IPS-15b (cell line): ENCODE results near the gene GRM8.

ENCODE experiments used
- H3K27me3 ChIP-seq: one replicate; pipeline ENCODE4 v1.6.1; 2013; ENCODE audit warnings: low read length; ENCODE audit not compliant: control insufficient read depth, insufficient read depth
- H3K36me3 ChIP-seq: one replicate; pipeline ENCODE4 v1.6.1; 2013; ENCODE audit warnings: low read length; ENCODE audit not compliant: control insufficient read depth, insufficient read depth
- H3K4me1 ChIP-seq: one replicate; pipeline ENCODE4 v1.6.1; 2013; ENCODE audit warnings: mild to moderate bottlenecking, low read length; ENCODE audit not compliant: control insufficient read depth, insufficient read depth
- H3K4me3 ChIP-seq: one replicate; pipeline ENCODE4 v1.5.1; 2013; ENCODE audit warnings: low read depth, low read length
- H3K9ac ChIP-seq: one replicate; pipeline ENCODE4 v1.6.1; 2013; ENCODE audit warnings: low read depth, mild to moderate bottlenecking, low read length
- H3K9me3 ChIP-seq: one replicate; pipeline ENCODE4 v1.6.1; 2013; ENCODE audit warnings: mild to moderate bottlenecking, low read length; ENCODE audit not compliant: control insufficient read depth, insufficient read depth

The GRM8 gene

GRCh38 chr7:127135871-127136485 lies 116.8 kb downstream of the GRM8 start:
- Histone ChIP-seq H3K36me3 (no peaks in the 10 kb centered on the region), H3K9me3 (no peaks in the 10 kb centered on the region), H3K4me1 (no peaks in the 10 kb centered on the region), H3K4me3 (no peak overlapping the region), H3K9ac (no peak overlapping the region), H3K27me3 (no peaks in the 10 kb centered on the region)

GRCh38 chr7:127123220-127123619 lies 129.5 kb downstream of the GRM8 start:
- H3K4me3 ChIP-seq, result no peak overlapping the region
- H3K9ac ChIP-seq, result no peak overlapping the region
- H3K4me1 ChIP-seq, result no peaks in the 10 kb centered on the region
- H3K9me3 ChIP-seq, result no peaks in the 10 kb centered on the region
- H3K27me3 ChIP-seq, result no peaks in the 10 kb centered on the region
- no peaks in the 10 kb centered on the region for H3K36me3 ChIP-seq

- Histone ChIP-seq H3K4me1 (peaks cover 2% of the 10 kb centered on the region), H3K4me3 (no peak overlapping the region), H3K36me3 (no peaks in the 10 kb centered on the region), H3K9me3 (no peaks in the 10 kb centered on the region), H3K27me3 (no peaks in the 10 kb centered on the region), H3K9ac (no peak overlapping the region)
Measured at GRCh38 chr7:127119517-127119916, 133.2 kb downstream of the GRM8 start.

GRCh38 chr7:127114742-127115265 lies 137.9 kb downstream of the GRM8 start:
- Histone ChIP-seq H3K4me1 (peaks cover 3% of the 10 kb centered on the region), H3K36me3 (no peaks in the 10 kb centered on the region), H3K4me3 (no peak overlapping the region), H3K9me3 (no peaks in the 10 kb centered on the region), H3K27me3 (no peaks in the 10 kb centered on the region), H3K9ac (no peak overlapping the region)

GRCh38 chr7:127107601-127108007 lies 145.1 kb downstream of the GRM8 start:
- Histone ChIP-seq H3K9me3 (no peaks in the 10 kb centered on the region), H3K36me3 (no peaks in the 10 kb centered on the region), H3K4me3 (no peak overlapping the region), H3K4me1 (no peaks in the 10 kb centered on the region), H3K9ac (no peak overlapping the region), H3K27me3 (no peaks in the 10 kb centered on the region)

GRCh38 chr7:127093340-127093739 lies 159.4 kb downstream of the GRM8 start:
- H3K36me3 ChIP-seq, result no peaks in the 10 kb centered on the region
- no peaks in the 10 kb centered on the region for H3K9me3 ChIP-seq
- no peaks in the 10 kb centered on the region for H3K27me3 ChIP-seq
- H3K4me1 ChIP-seq, result no peaks in the 10 kb centered on the region
- H3K4me3 ChIP-seq, result no peak overlapping the region
- H3K9ac ChIP-seq, result no peak overlapping the region

GRCh38 chr7:127091620-127092019 lies 161.1 kb downstream of the GRM8 start:
- Histone ChIP-seq H3K9me3 (no peaks in the 10 kb centered on the region), H3K27me3 (no peaks in the 10 kb centered on the region), H3K4me3 (no peak overlapping the region), H3K9ac (no peak overlapping the region), H3K36me3 (no peaks in the 10 kb centered on the region), H3K4me1 (no peaks in the 10 kb centered on the region)

- H3K9ac ChIP-seq, result no peak overlapping the region
- no peaks in the 10 kb centered on the region for H3K27me3 ChIP-seq
- H3K9me3 ChIP-seq, result no peaks in the 10 kb centered on the region
- H3K4me1 ChIP-seq, result no peaks in the 10 kb centered on the region
- no peaks in the 10 kb centered on the region for H3K36me3 ChIP-seq
- H3K4me3 ChIP-seq, result no peak overlapping the region
Measured at GRCh38 chr7:127089146-127089545, 163.6 kb downstream of the GRM8 start.

- Histone ChIP-seq H3K9ac (no peak overlapping the region), H3K9me3 (no peaks in the 10 kb centered on the region), H3K4me1 (no peaks in the 10 kb centered on the region), H3K27me3 (no peaks in the 10 kb centered on the region), H3K4me3 (no peak overlapping the region), H3K36me3 (no peaks in the 10 kb centered on the region)
Measured at GRCh38 chr7:127081539-127081938, 171.2 kb downstream of the GRM8 start.

- no peaks in the 10 kb centered on the region for H3K27me3 ChIP-seq
- no peaks in the 10 kb centered on the region for H3K9me3 ChIP-seq
- H3K4me1 ChIP-seq, result no peaks in the 10 kb centered on the region
- no peak overlapping the region for H3K9ac ChIP-seq
- H3K36me3 ChIP-seq, result no peaks in the 10 kb centered on the region
- H3K4me3 ChIP-seq, result no peak overlapping the region
Measured at GRCh38 chr7:127080576-127080975, 172.2 kb downstream of the GRM8 start.

GRCh38 chr7:127066974-127067373 lies 185.8 kb downstream of the GRM8 start:
- Histone ChIP-seq H3K4me1 (no peaks in the 10 kb centered on the region), H3K4me3 (no peak overlapping the region), H3K27me3 (no peaks in the 10 kb centered on the region), H3K9ac (no peak overlapping the region), H3K36me3 (no peaks in the 10 kb centered on the region), H3K9me3 (no peaks in the 10 kb centered on the region)

GRCh38 chr7:127059475-127059874 lies 193.3 kb downstream of the GRM8 start:
- Histone ChIP-seq H3K36me3 (no peaks in the 10 kb centered on the region), H3K9me3 (no peaks in the 10 kb centered on the region), H3K27me3 (no peaks in the 10 kb centered on the region), H3K9ac (no peak overlapping the region), H3K4me3 (no peak overlapping the region), H3K4me1 (no peaks in the 10 kb centered on the region)
